Parathyroid adenoma (tissue), 2 donors: ENCODE results near the gene POLD2.

ENCODE experiments used
- H2AFZ ChIP-seq: fragments of 300-600 bp; sonication (generic); one replicate; pipeline ENCODE4 v1.7.0; 2017; ENCODE audit warnings: antibody characterized with exemption, mild to moderate bottlenecking
- H3K27ac ChIP-seq: fragments of 300-600 bp; sonication (generic); one replicate; pipeline ENCODE4 v1.7.0; 2017
- H3K27me3 ChIP-seq: fragments of 300-600 bp; sonication (generic); one replicate; pipeline ENCODE4 v1.7.0; 2017; ENCODE audit warnings: low read length; ENCODE audit not compliant: control insufficient read depth, insufficient read depth
- H3K36me3 ChIP-seq: fragments of 300-600 bp; sonication (generic); one replicate; pipeline ENCODE4 v1.7.0; 2017; ENCODE audit warnings: low read length; ENCODE audit not compliant: control insufficient read depth, insufficient read depth
- H3K4me1 ChIP-seq: fragments of 300-600 bp; sonication (generic); one replicate; pipeline ENCODE4 v1.7.0; 2017; ENCODE audit warnings: control low read depth
- H3K4me2 ChIP-seq: fragments of 300-600 bp; sonication (generic); one replicate; pipeline ENCODE4 v1.7.0; 2017; ENCODE audit warnings: low read length
- H3K4me3 ChIP-seq: fragments of 300-600 bp; sonication (generic); one replicate; pipeline ENCODE4 v1.7.0; 2017; ENCODE audit warnings: low read depth, low read length
- H3K79me2 ChIP-seq: fragments of 300-600 bp; sonication (generic); one replicate; pipeline ENCODE4 v1.7.0; 2017; ENCODE audit warnings: control low read depth
- H3K9ac ChIP-seq: fragments of 300-600 bp; sonication (generic); one replicate; pipeline ENCODE4 v1.7.0; 2017; ENCODE audit warnings: mild to moderate bottlenecking
- H3K9me3 ChIP-seq: fragments of 300-600 bp; sonication (generic); one replicate; pipeline ENCODE4 v1.7.0; 2017; ENCODE audit warnings: low read length; ENCODE audit not compliant: control insufficient read depth
- CTCF ChIP-seq: fragments of 300-600 bp; sonication (generic); IDR thresholded peaks from one replicate; pipeline ENCODE4 v1.7.0; 2017; ENCODE audit warnings: antibody characterized with exemption, mild to moderate bottlenecking
- donor health status: primary hyperparathyroidism.

Gene POLD2

GRCh38 chr7:44156453-44157010 lies 33.2 kb upstream of the POLD2 start:
- Histone ChIP-seq H3K9me3 (no peaks in the 10 kb centered on the region), H3K27ac (no peak overlapping the region), H3K36me3 (no peaks in the 10 kb centered on the region), H3K4me3 (no peak overlapping the region), H3K9ac (no peak overlapping the region), H3K27me3 (no peaks in the 10 kb centered on the region), H3K79me2 (no peaks in the 10 kb centered on the region), H3K4me1 (no peaks in the 10 kb centered on the region), H2AFZ (no peak overlapping the region), H3K4me2 (no peak overlapping the region)
- no peak for TF ChIP-seq CTCF

- Histone ChIP-seq H3K27me3 (no peaks in the 10 kb centered on the region), H2AFZ (no peak overlapping the region), H3K9me3 (no peaks in the 10 kb centered on the region), H3K36me3 (no peaks in the 10 kb centered on the region), H3K27ac (no peak overlapping the region), H3K4me3 (no peak overlapping the region), H3K4me1 (peaks cover 6% of the 10 kb centered on the region), H3K9ac (no peak overlapping the region), H3K4me2 (no peak overlapping the region), H3K79me2 (no peaks in the 10 kb centered on the region)
- no peak for TF ChIP-seq CTCF
These were observed 32.1 kb upstream of the POLD2 start for GRCh38 chr7:44155191-44156185.

- Histone ChIP-seq H3K9me3 (no peaks in the 10 kb centered on the region), H2AFZ (no peak overlapping the region), H3K27me3 (no peaks in the 10 kb centered on the region), H3K9ac (no peak overlapping the region), H3K27ac (no peak overlapping the region), H3K36me3 (no peaks in the 10 kb centered on the region), H3K4me2 (no peak overlapping the region), H3K79me2 (no peaks in the 10 kb centered on the region), H3K4me3 (no peak overlapping the region), H3K4me1 (peaks cover 14% of the 10 kb centered on the region)
- TF ChIP-seq CTCF = no peak
These were observed 31.4 kb upstream of the POLD2 start for GRCh38 chr7:44154703-44155102.

- TF ChIP-seq CTCF = no peak
- Histone ChIP-seq H3K4me3 (no peak overlapping the region), H3K9me3 (no peaks in the 10 kb centered on the region), H3K36me3 (no peaks in the 10 kb centered on the region), H3K27me3 (no peaks in the 10 kb centered on the region), H3K4me1 (peaks cover 14% of the 10 kb centered on the region), H3K27ac (no peak overlapping the region), H3K79me2 (no peaks in the 10 kb centered on the region), H2AFZ (peak overlapping the region; percentile 28), H3K9ac (no peak overlapping the region), H3K4me2 (no peak overlapping the region)
These were observed 30.6 kb upstream of the POLD2 start for GRCh38 chr7:44153948-44154335.
